ENCODE data around the gene VAC14. TPM values are rescaled to one million over a fixed set of nuclear protein-coding genes. Genes with fewer than 3 reads are reported as not detected.
A peak's percentile ranks its signal among the peaks of the same experiment; 100 is the strongest.

Gene VAC14
- total RNA-seq, 1 donor from 2014 or later, result 38.4 TPM

GRCh38 chr16:70697594-70698170, 103.3 kb downstream of the VAC14 start:
- no peaks in the 10 kb centered on the region for H3K27me3 Mint-ChIP-seq
- TF ChIP-seq CTCF (IDR thresholded peaks at IDR 0.05; ENCODE audit: unreplicated experiment), result no peak
- DNase-seq (ENCODE audit: low spot score, unreplicated experiment), result no peak
- H3K36me3 Mint-ChIP-seq (ENCODE audit: insufficient read depth), result peaks cover 5% of the 10 kb centered on the region
- H3K27ac Mint-ChIP-seq, result no peak overlapping the region
- peaks cover 4% of the 10 kb centered on the region for H3K4me1 Mint-ChIP-seq (ENCODE audit: low read depth)
- no peaks in the 10 kb centered on the region for H3K9me3 Mint-ChIP-seq (ENCODE audit: low read depth)
- H3K4me3 Mint-ChIP-seq (ENCODE audit: low read depth), result no peak overlapping the region

GRCh38 chr16:70696952-70697593, 103.9 kb downstream of the VAC14 start:
- peaks cover 1% of the 10 kb centered on the region for H3K4me1 Mint-ChIP-seq (ENCODE audit: low read depth)
- peaks cover 5% of the 10 kb centered on the region for H3K36me3 Mint-ChIP-seq (ENCODE audit: insufficient read depth)
- H3K9me3 Mint-ChIP-seq (ENCODE audit: low read depth), result no peaks in the 10 kb centered on the region
- H3K27me3 Mint-ChIP-seq, result no peaks in the 10 kb centered on the region
- peak overlapping the region; percentile 33 for H3K27ac Mint-ChIP-seq
- no peak overlapping the region for H3K4me3 Mint-ChIP-seq (ENCODE audit: low read depth)
- no peak for TF ChIP-seq CTCF (IDR thresholded peaks at IDR 0.05; ENCODE audit: unreplicated experiment)
- no peak for DNase-seq (ENCODE audit: low spot score, unreplicated experiment)

GRCh38 chr16:70696355-70696754, 104.6 kb downstream of the VAC14 start:
- Mint-ChIP-seq H3K27me3 (no peaks in the 10 kb centered on the region), H3K4me3 (ENCODE audit: low read depth) (no peak overlapping the region), H3K27ac (no peak overlapping the region), H3K4me1 (ENCODE audit: low read depth) (peaks cover 1% of the 10 kb centered on the region), H3K36me3 (ENCODE audit: insufficient read depth) (peaks cover 5% of the 10 kb centered on the region), H3K9me3 (ENCODE audit: low read depth) (no peaks in the 10 kb centered on the region)
- no peak for TF ChIP-seq CTCF (IDR thresholded peaks at IDR 0.05; ENCODE audit: unreplicated experiment)
- no peak for DNase-seq (ENCODE audit: low spot score, unreplicated experiment)

- no peak for TF ChIP-seq CTCF (IDR thresholded peaks at IDR 0.05; ENCODE audit: unreplicated experiment)
- Mint-ChIP-seq H3K27me3 (no peaks in the 10 kb centered on the region), H3K27ac (peak overlapping the region; percentile 17), H3K36me3 (ENCODE audit: insufficient read depth) (peaks cover 5% of the 10 kb centered on the region), H3K9me3 (ENCODE audit: low read depth) (no peaks in the 10 kb centered on the region), H3K4me3 (ENCODE audit: low read depth) (no peak overlapping the region), H3K4me1 (ENCODE audit: low read depth) (peaks cover 1% of the 10 kb centered on the region)
- DNase-seq (ENCODE audit: low spot score, unreplicated experiment), result no peak
These were observed 105.5 kb downstream of the VAC14 start for GRCh38 chr16:70695331-70696070.

GRCh38 chr16:70694868-70695218, 106.1 kb downstream of the VAC14 start:
- no peak for DNase-seq (ENCODE audit: low spot score, unreplicated experiment)
- peaks cover 5% of the 10 kb centered on the region for H3K36me3 Mint-ChIP-seq (ENCODE audit: insufficient read depth)
- no peak for TF ChIP-seq CTCF (IDR thresholded peaks at IDR 0.05; ENCODE audit: unreplicated experiment)
- no peak overlapping the region for H3K4me3 Mint-ChIP-seq (ENCODE audit: low read depth)
- H3K4me1 Mint-ChIP-seq (ENCODE audit: low read depth), result peaks cover 1% of the 10 kb centered on the region
- H3K9me3 Mint-ChIP-seq (ENCODE audit: low read depth), result no peaks in the 10 kb centered on the region
- H3K27me3 Mint-ChIP-seq, result no peaks in the 10 kb centered on the region
- H3K27ac Mint-ChIP-seq, result no peak overlapping the region
